ENCODE measurements around the gene CNDP1.

Gene CNDP1

DNA sequence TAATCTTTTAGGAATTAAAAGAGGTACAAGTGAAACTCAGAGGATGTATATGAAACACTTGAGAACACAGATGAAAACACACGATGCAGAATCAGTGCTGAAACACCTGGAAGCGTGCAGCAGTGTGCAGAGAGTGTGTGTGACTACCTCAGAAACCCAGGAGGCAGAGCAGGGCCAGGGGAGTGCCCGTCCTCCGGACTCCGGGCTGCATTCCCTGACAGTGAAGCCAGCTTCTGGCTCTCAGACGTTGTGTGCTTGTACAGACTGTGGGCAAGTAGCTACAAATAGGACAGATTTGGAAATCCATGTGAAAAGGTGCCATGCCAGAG, 98.0 kb downstream of the CNDP1 start:
- no peak overlapping the region for H3K27ac Mint-ChIP-seq
- H3K4me1 Mint-ChIP-seq (ENCODE audit: low read depth): peaks cover 40% of the 10 kb centered on the region
- H3K9me3 Mint-ChIP-seq: no peaks in the 10 kb centered on the region
- no peak overlapping the region for H3K4me3 Mint-ChIP-seq
- H3K36me3 Mint-ChIP-seq (ENCODE audit: low read depth): peaks cover 40% of the 10 kb centered on the region
- no peaks in the 10 kb centered on the region for H3K27me3 Mint-ChIP-seq
- intact Hi-C loops (cut with micrococcal nuclease): no loop called here

DNA sequence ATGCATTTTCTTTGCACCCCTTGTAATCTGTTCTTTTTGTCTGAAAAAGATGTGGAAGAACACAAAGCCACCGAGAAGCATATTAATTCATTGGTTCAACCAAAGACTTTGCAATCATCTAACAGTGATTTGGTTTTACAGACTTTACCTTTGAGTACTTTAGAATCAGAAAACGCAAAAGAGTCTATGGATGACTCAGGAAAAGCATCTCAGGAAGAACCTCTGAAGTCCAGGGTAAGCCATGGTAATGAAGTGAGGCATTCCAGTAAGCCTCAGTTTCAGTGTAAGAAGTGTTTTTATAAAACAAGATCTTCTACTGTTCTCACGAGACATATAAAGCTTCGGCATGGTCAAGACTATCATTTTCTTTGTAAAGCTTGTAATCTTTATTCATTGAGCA, 98.6 kb downstream of the CNDP1 start:
- Mint-ChIP-seq H3K4me3 (no peak overlapping the region), H3K4me1 (ENCODE audit: low read depth) (peaks cover 35% of the 10 kb centered on the region), H3K36me3 (ENCODE audit: low read depth) (peaks cover 40% of the 10 kb centered on the region), H3K27ac (no peak overlapping the region), H3K9me3 (no peaks in the 10 kb centered on the region), H3K27me3 (no peaks in the 10 kb centered on the region)
- intact Hi-C loops (cut with micrococcal nuclease): no loop called here

DNA sequence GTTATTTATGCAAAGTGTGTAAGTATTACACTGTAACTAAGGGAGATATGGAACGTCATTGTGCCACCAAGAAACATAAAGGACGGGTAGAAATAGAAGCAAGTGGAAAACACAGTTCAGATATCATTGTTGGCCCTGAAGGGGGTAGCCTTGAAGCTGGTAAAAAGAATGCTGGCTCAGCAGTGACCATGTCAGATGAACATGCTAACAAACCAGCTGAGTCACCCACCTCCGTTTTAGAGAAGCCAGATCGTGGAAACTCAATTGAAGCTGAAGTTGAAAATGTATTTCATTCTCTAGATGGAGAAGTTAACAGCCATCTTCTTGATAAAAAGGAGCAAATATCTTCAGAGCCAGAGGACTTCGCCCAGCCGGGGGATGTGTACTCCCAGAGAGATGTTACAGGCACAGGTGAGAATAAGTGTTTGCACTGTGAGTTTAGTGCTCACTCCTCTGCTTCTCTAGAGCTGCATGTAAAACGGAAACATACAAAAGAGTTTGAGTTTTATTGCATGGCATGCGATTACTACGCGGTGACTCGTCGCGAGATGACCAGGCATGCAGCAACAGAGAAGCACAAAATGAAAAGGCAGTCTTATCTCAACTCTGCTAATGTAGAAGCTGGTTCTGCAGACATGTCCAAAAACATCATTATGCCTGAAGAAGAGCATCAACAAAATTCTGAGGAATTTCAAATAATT, 99.5 kb downstream of the CNDP1 start:
- Mint-ChIP-seq H3K36me3 (ENCODE audit: low read depth) (peaks cover 40% of the 10 kb centered on the region), H3K27ac (no peak overlapping the region), H3K4me3 (no peak overlapping the region), H3K4me1 (ENCODE audit: low read depth) (peaks cover 33% of the 10 kb centered on the region), H3K27me3 (no peaks in the 10 kb centered on the region), H3K9me3 (no peaks in the 10 kb centered on the region)
- intact Hi-C loops (cut with micrococcal nuclease): no loop called here

DNA sequence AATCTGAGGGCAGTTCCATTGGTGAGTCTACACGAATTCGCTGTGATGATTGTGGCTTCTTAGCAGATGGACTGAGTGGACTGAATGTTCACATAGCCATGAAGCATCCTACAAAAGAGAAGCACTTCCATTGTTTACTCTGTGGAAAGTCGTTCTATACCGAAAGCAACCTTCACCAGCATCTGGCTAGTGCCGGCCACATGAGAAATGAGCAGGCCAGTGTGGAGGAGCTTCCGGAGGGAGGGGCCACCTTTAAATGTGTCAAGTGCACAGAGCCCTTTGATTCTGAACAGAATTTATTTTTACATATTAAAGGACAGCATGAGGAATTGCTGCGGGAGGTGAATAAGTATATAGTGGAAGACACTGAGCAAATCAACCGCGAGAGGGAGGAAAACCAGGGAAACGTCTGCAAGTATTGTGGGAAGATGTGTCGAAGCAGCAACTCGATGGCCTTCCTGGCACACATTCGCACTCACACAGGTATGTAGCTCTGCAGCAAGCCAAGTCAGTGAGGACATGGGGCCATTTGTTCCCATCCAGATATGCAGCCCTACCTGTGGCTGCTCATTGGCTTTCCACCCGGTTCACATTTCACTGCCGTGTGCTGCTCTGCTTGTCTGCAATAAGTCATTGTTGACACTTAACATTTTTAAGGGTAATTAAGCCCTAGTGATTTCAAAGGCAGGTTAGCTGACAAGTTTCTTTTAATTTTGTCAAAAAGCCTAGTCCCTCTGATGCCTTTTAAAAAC, 101.1 kb downstream of the CNDP1 start:
- Mint-ChIP-seq H3K27me3 (no peaks in the 10 kb centered on the region), H3K36me3 (ENCODE audit: low read depth) (peaks cover 40% of the 10 kb centered on the region), H3K27ac (no peak overlapping the region), H3K9me3 (no peaks in the 10 kb centered on the region), H3K4me1 (ENCODE audit: low read depth) (peaks cover 32% of the 10 kb centered on the region), H3K4me3 (no peak overlapping the region)
- intact Hi-C loops (cut with micrococcal nuclease): no loop called here

All from dendritic cell treated with granulocyte-macrophage colony-stimulating factor and Interleukin-4, amounts not matched to agents 40 ng/mL and 50 ng/mL, for 4 days (primary cell).